H9 (cell line): ENCODE results near the gene MTIF2. TPM values are rescaled to one million over a fixed set of nuclear protein-coding genes. Genes with fewer than 3 reads are reported as not detected.

Experiments
- DNase-seq: peaks from one replicate; pipeline ENCODE4 v3.0.0-alpha.2; 2017
- H2AFZ ChIP-seq: one replicate; pipeline ENCODE4 v1.6.1; 2013; ENCODE audit warnings: mild to moderate bottlenecking, low read length, control low read depth, moderate library complexity
- H2AK5ac ChIP-seq: 2 replicates; pipeline ENCODE4 v1.6.1; 2013; ENCODE audit warnings: low read length, control low read depth, mixed read lengths; ENCODE audit not compliant: insufficient read length
- H2BK120ac ChIP-seq: one replicate; pipeline ENCODE4 v1.6.1; 2013; ENCODE audit warnings: low read depth, mild to moderate bottlenecking, low read length, control low read depth, inconsistent platforms; ENCODE audit not compliant: poor library complexity, severe bottlenecking
- H2BK12ac ChIP-seq: 2 replicates; pipeline ENCODE4 v1.6.1; 2013; ENCODE audit warnings: low read length, control low read depth, mixed read lengths, low read depth; ENCODE audit not compliant: insufficient read length
- H2BK15ac ChIP-seq: 2 replicates; pipeline ENCODE4 v1.6.1; 2013; ENCODE audit warnings: low read depth, low read length, control low read depth
- H2BK20ac ChIP-seq: one replicate; pipeline ENCODE4 v1.6.1; 2013; ENCODE audit warnings: low read depth, mild to moderate bottlenecking, low read length, control low read depth, inconsistent platforms; ENCODE audit not compliant: poor library complexity, severe bottlenecking
- H2BK5ac ChIP-seq: 2 replicates; pipeline ENCODE4 v1.6.1; 2013; ENCODE audit warnings: low read length, control low read depth, mixed read lengths; ENCODE audit not compliant: insufficient read length
- H3K14ac ChIP-seq: 2 replicates; pipeline ENCODE4 v1.6.1; 2013; ENCODE audit warnings: low read length, control low read depth; ENCODE audit not compliant: insufficient read depth
- H3K18ac ChIP-seq: 2 replicates; pipeline ENCODE4 v1.6.1; 2013; ENCODE audit warnings: low read depth, mild to moderate bottlenecking, mixed read lengths, low read length, control low read depth; ENCODE audit not compliant: insufficient read length
- H3K23ac ChIP-seq: 2 replicates; pipeline ENCODE4 v1.6.1; 2013; ENCODE audit warnings: low read length, control low read depth, mixed read lengths, low read depth; ENCODE audit not compliant: insufficient read length
- H3K23me2 ChIP-seq: 2 replicates; pipeline ENCODE4 v1.6.1; 2013; ENCODE audit warnings: low read depth, mild to moderate bottlenecking, mixed read lengths, low read length, control low read depth; ENCODE audit not compliant: insufficient read length, poor library complexity, severe bottlenecking
- H3K27ac ChIP-seq: 2 replicates; pipeline ENCODE4 v1.5.1; 2013; ENCODE audit warnings: low read length, control low read depth, mixed read lengths, low read depth; ENCODE audit not compliant: insufficient read length
- H3K27me3 ChIP-seq: 2 replicates; pipeline ENCODE4 v1.6.1; 2013; ENCODE audit warnings: low read length, control low read depth, inconsistent platforms; ENCODE audit not compliant: insufficient read depth
- H3K4ac ChIP-seq: 2 replicates; pipeline ENCODE4 v1.6.1; 2013; ENCODE audit warnings: low read depth, mild to moderate bottlenecking, control low read depth, inconsistent platforms, low read length, moderate library complexity
- H3K4me1 ChIP-seq: 2 replicates; pipeline ENCODE4 v1.6.1; 2013; ENCODE audit warnings: low read length, control low read depth, inconsistent platforms; ENCODE audit not compliant: insufficient read depth
- H3K4me2 ChIP-seq: 2 replicates; pipeline ENCODE4 v1.6.1; 2013; ENCODE audit warnings: low read length, control low read depth, mixed read lengths; ENCODE audit not compliant: insufficient read length, insufficient read depth
- H3K56ac ChIP-seq: 2 replicates; pipeline ENCODE4 v1.6.1; 2013; ENCODE audit warnings: low read depth, mild to moderate bottlenecking, mixed read lengths, low read length, control low read depth; ENCODE audit not compliant: insufficient read length
- H3K79me1 ChIP-seq: 2 replicates; pipeline ENCODE4 v1.6.1; 2013; ENCODE audit warnings: low read depth, mild to moderate bottlenecking, moderate library complexity, low read length, control low read depth, inconsistent platforms; ENCODE audit not compliant: insufficient read depth, poor library complexity, severe bottlenecking
- H3K79me2 ChIP-seq: 2 replicates; pipeline ENCODE4 v1.6.1; 2013; ENCODE audit warnings: low read length, control low read depth, inconsistent platforms; ENCODE audit not compliant: insufficient read depth
- H3K9ac ChIP-seq: 2 replicates; pipeline ENCODE4 v1.6.1; 2013; ENCODE audit warnings: low read length, control low read depth, mixed read lengths; ENCODE audit not compliant: insufficient read length; ENCODE audit errors: extremely low read depth
- H3K9me3 ChIP-seq: one replicate; pipeline ENCODE4 v1.6.1; 2013; ENCODE audit warnings: low read depth, low read length, inconsistent platforms; ENCODE audit not compliant: control insufficient read depth
- H3T11ph ChIP-seq: one replicate; pipeline ENCODE4 v1.6.1; 2013; ENCODE audit warnings: mild to moderate bottlenecking, low read length, control low read depth, inconsistent platforms
- H4K20me1 ChIP-seq: one replicate; pipeline ENCODE4 v1.6.1; 2013; ENCODE audit not compliant: control insufficient read depth, insufficient read length, insufficient read depth
- H4K5ac ChIP-seq: 2 replicates; pipeline ENCODE4 v1.6.1; 2013; ENCODE audit warnings: low read depth, mild to moderate bottlenecking, mixed read lengths, low read length, control low read depth; ENCODE audit not compliant: insufficient read length
- H4K8ac ChIP-seq: replicated peaks from 2 replicates; pipeline ENCODE4 v1.6.1; 2013; ENCODE audit warnings: low read length, control low read depth, mixed read lengths, low read depth; ENCODE audit not compliant: insufficient read length
- H4K91ac ChIP-seq: 2 replicates; pipeline ENCODE4 v1.6.1; 2013; ENCODE audit warnings: low read depth, mild to moderate bottlenecking, moderate library complexity, mixed read lengths, low read length, control low read depth; ENCODE audit not compliant: insufficient read length
- H3K27ac Mint-ChIP-seq, 3 experiments: 2 replicates in 2 of 3; 3 replicates in 1 of 3; pipeline ENCODE4 v1.8.0; 2020 to 2021; ENCODE audit warnings: mixed read lengths in 3 of 3, mild to moderate bottlenecking in 1 of 3, moderate library complexity in 1 of 3
- H3K27me3 Mint-ChIP-seq: 2 replicates; pipeline ENCODE4 v1.8.0; 2021; ENCODE audit warnings: low read depth, mild to moderate bottlenecking, moderate library complexity, mixed read lengths
- H3K36me3 Mint-ChIP-seq, 3 experiments: 2 replicates in 2 of 3; 3 replicates in 1 of 3; pipeline ENCODE4 v1.8.0; 2020 to 2021; ENCODE audit warnings: low read depth in 3 of 3, mixed read lengths in 3 of 3; ENCODE audit not compliant: insufficient read depth in 1 of 3
- H3K4me1 Mint-ChIP-seq, 2 experiments: 2 replicates each; pipeline ENCODE4 v1.8.0; 2020; ENCODE audit warnings: mixed read lengths in 2 of 2
- H3K4me3 Mint-ChIP-seq, 2 experiments: 2 replicates in 1 of 2; 3 replicates in 1 of 2; pipeline ENCODE4 v1.8.0; 2020 to 2021; ENCODE audit warnings: mild to moderate bottlenecking in 2 of 2, mixed read lengths in 2 of 2, moderate library complexity in 1 of 2
- H3K9me3 Mint-ChIP-seq, 2 experiments: 2 replicates in 1 of 2; 3 replicates in 1 of 2; pipeline ENCODE4 v1.8.0; 2020; ENCODE audit warnings: mild to moderate bottlenecking in 2 of 2, mixed read lengths in 2 of 2, moderate library complexity in 1 of 2
- WGBS: extraction: QIAGEN DNeasy Blood & Tissue Kit; methylation state at CpG from one replicate; pipeline ENCODE4 v1.1.7; 2013; ENCODE audit warnings: missing lambda C conversion rate, low lambda C conversion rate, mixed read lengths; ENCODE audit not compliant: insufficient read length; ENCODE audit errors: extremely low coverage; 5-methylcytosine and 5-hydroxymethylcytosine counted together
- total RNA-seq: library from RNA; stranded (reverse); gene quantifications from 2 replicates; pipeline ENCODE4 v1.2.1, GENCODE V29; 2021
- TF ChIP-seq, protein P1 (sequence below): fragments of 200-600 bp; sonication (generic); conservative IDR thresholded peaks from 3 replicates; pipeline ENCODE4 v1.8.0; 2021; ENCODE audit warnings: antibody characterized with exemption, mild to moderate bottlenecking

Gene MTIF2
- total RNA-seq, 1 experiment from 2014 or later, result 35.6 TPM

DNA sequence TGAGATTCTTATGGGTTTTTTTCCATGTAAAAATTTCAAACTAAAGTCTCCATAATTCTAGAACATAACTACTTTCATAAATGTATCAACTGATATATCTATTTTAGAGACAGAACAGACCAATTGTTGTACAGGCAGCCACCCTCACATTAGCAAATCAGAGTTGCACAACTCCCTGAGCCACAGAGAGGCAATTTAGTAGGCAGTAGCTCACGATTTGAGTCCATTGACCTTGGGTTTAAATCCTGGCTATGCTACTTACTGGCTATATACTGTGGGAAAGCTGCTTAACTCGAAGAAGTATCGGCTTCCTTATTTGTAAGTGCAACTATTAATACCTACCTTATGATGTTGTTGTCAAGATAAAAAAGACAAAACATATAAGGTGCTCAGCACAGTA is 16.2 kb downstream of the MTIF2 start:
- no peak overlapping the region for H3K56ac ChIP-seq
- TF ChIP-seq, protein P1, sequence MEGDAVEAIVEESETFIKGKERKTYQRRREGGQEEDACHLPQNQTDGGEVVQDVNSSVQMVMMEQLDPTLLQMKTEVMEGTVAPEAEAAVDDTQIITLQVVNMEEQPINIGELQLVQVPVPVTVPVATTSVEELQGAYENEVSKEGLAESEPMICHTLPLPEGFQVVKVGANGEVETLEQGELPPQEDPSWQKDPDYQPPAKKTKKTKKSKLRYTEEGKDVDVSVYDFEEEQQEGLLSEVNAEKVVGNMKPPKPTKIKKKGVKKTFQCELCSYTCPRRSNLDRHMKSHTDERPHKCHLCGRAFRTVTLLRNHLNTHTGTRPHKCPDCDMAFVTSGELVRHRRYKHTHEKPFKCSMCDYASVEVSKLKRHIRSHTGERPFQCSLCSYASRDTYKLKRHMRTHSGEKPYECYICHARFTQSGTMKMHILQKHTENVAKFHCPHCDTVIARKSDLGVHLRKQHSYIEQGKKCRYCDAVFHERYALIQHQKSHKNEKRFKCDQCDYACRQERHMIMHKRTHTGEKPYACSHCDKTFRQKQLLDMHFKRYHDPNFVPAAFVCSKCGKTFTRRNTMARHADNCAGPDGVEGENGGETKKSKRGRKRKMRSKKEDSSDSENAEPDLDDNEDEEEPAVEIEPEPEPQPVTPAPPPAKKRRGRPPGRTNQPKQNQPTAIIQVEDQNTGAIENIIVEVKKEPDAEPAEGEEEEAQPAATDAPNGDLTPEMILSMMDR, result no peak
- H2AFZ ChIP-seq, result no peak overlapping the region
- Mint-ChIP-seq H3K4me1 (no peaks in the 10 kb centered on the region), H3K4me3 (no peak overlapping the region), H3K27me3 (no peaks in the 10 kb centered on the region), H3K27ac (no peak overlapping the region), H3K9me3 (no peaks in the 10 kb centered on the region), H3K36me3 (peaks cover 10 to 53% (median 41%) of the 10 kb centered on the region in 3 experiments; a peak in 6 of 7 replicates)
- no peaks in the 10 kb centered on the region for H4K20me1 ChIP-seq
- WGBS, result no CpG with 5 or more reads among the region's 3 CpGs
- no peaks in the 10 kb centered on the region for H3K27me3 ChIP-seq
- no peak overlapping the region for H3K27ac ChIP-seq
- no peak overlapping the region for H2BK12ac ChIP-seq
- no peak overlapping the region for H2BK5ac ChIP-seq
- no peak overlapping the region for H3T11ph ChIP-seq
- no peak overlapping the region for H2BK20ac ChIP-seq
- no peak overlapping the region for H2AK5ac ChIP-seq
- no peak overlapping the region for H2BK120ac ChIP-seq
- no peak overlapping the region for H3K14ac ChIP-seq
- H3K79me2 ChIP-seq, result no peaks in the 10 kb centered on the region
- no peak overlapping the region for H4K5ac ChIP-seq
- H4K91ac ChIP-seq, result no peak overlapping the region
- DNase-seq, result no peak
- H3K18ac ChIP-seq, result no peak overlapping the region
- no peak overlapping the region for H3K4ac ChIP-seq
- no peak overlapping the region for H3K23ac ChIP-seq
- no peaks in the 10 kb centered on the region for H3K4me1 ChIP-seq
- no peak overlapping the region for H2BK15ac ChIP-seq
- H3K9me3 ChIP-seq, result no peaks in the 10 kb centered on the region
- H3K9ac ChIP-seq, result no peak overlapping the region
- H3K23me2 ChIP-seq, result no peaks in the 10 kb centered on the region
- no peaks in the 10 kb centered on the region for H3K79me1 ChIP-seq
- no peak overlapping the region for H3K4me2 ChIP-seq
- H4K8ac ChIP-seq, result no peak overlapping the region
